A549 (cell line): ENCODE results near the gene CTNNA1. TPM values are rescaled to one million over a fixed set of nuclear protein-coding genes. Genes with fewer than 3 reads are reported as not detected.
A peak's percentile ranks its signal among the peaks of the same experiment; 100 is the strongest.
"Not testable (repeated sequence)": the region's sequence is repeated elsewhere in the genome, so short reads cannot be mapped to it uniquely, and the experiment has no call there.

Experiments
- ATAC-seq, 2 experiments: fragments of 200-7000 bp in 1 of 2; fragments of >200 bp in 1 of 2; cut with Nextera tagmentation in 1 of 2; cut with Tn5 transposase in 1 of 2; 3 replicates each; pipeline versions ENCODE4 v1.8.0 to v1.9.1; 2018 to 2020; ENCODE audit warnings: mild to moderate bottlenecking in 1 of 2, moderate library complexity in 1 of 2
- CTCF ChIA-PET: fragments of 300-600 bp; sonication (Branson Sonifier 250); formaldehyde crosslinking; extraction: SDS; loops from one replicate; lab custom pipeline; 2021; ENCODE audit warnings: antibody characterized with exemption, inconsistent platforms; lab: Yijun Ruan, JAX
- POLR2A ChIA-PET: fragments of 350-600 bp; formaldehyde crosslinking; extraction: SDS; loops from one replicate; lab custom pipeline; 2021; ENCODE audit warnings: antibody characterized with exemption, inconsistent platforms; lab: Yijun Ruan, JAX
- DNase-seq, 2 experiments: peaks; one replicate each; pipeline versions ENCODE4 v3.0.0 to v3.0.0-alpha.2; 2011 to 2016; ENCODE audit warnings: low read depth in 1 of 2, low spot score in 1 of 2
- FAIRE-seq: peaks from 2 replicates; lab custom pipeline; 2011; peaks lifted over from hg19 to GRCh38; lab: Jason Lieb, UNC
- H3K27ac ChIP-seq, 2 experiments: fragments of >200 bp; sonication (Bioruptor Twin); formaldehyde crosslinking; 3 replicates each; pipeline ENCODE4 v1.5.1; 2016 to 2017
- H3K4me1 ChIP-seq: fragments of >200 bp; sonication (Bioruptor Twin); formaldehyde crosslinking; 3 replicates; pipeline ENCODE4 v1.6.1; 2016
- H3K4me2 ChIP-seq: fragments of >200 bp; sonication (Bioruptor Twin); formaldehyde crosslinking; 3 replicates; pipeline ENCODE4 v1.6.1; 2016
- H3K4me3 ChIP-seq: fragments of >200 bp; sonication (Bioruptor Twin); formaldehyde crosslinking; 3 replicates; pipeline ENCODE4 v1.5.1; 2016
- H3K9me3 ChIP-seq: fragments of >200 bp; sonication (Bioruptor Twin); formaldehyde crosslinking; 3 replicates; pipeline ENCODE4 v1.6.1; 2016
- CBX2 ChIP-seq: fragments of 200-600 bp; sonication (generic); IDR thresholded peaks from 2 replicates; pipeline ENCODE4 v1.6.1; 2016; ENCODE audit warnings: low read depth, mild to moderate bottlenecking, borderline replicate concordance
- CBX8 ChIP-seq: fragments of 200-600 bp; sonication (generic); IDR thresholded peaks from 2 replicates; pipeline ENCODE4 v1.6.1; 2016
- CHD2 ChIP-seq: fragments of 150-350 bp; IDR thresholded peaks from 2 replicates; pipeline ENCODE4 v1.6.1; 2014; ENCODE audit warnings: low read length; ENCODE audit not compliant: partially characterized antibody
- CTCF ChIP-seq: fragments of >200 bp; sonication (Bioruptor Twin); formaldehyde crosslinking; IDR thresholded peaks from 3 replicates; pipeline ENCODE4 v1.5.1; 2016
- E2F6 ChIP-seq: IDR thresholded peaks from 2 replicates; pipeline ENCODE4 v1.6.1; 2012; ENCODE audit warnings: low read depth, borderline replicate concordance
- EHMT2 ChIP-seq: fragments of 200-600 bp; sonication (generic); IDR thresholded peaks from 2 replicates; pipeline ENCODE4 v1.6.1; 2016; ENCODE audit warnings: antibody characterized with exemption, low read depth, mild to moderate bottlenecking, moderate library complexity
- ELK1 ChIP-seq: fragments of 150-350 bp; IDR thresholded peaks from 2 replicates; pipeline ENCODE4 v1.6.1; 2014; ENCODE audit warnings: low read depth, mild to moderate bottlenecking, low read length
- EP300 ChIP-seq, 2 experiments: fragments of >200 bp; sonication (Bioruptor Twin); formaldehyde crosslinking; IDR thresholded peaks; 2 replicates in 1 of 2; 3 replicates in 1 of 2; pipeline ENCODE4 v1.6.1; 2016 to 2017
- FOXS1 ChIP-seq: fragments of 250-450 bp; sonication (Bioruptor Pico); IDR thresholded peaks from 2 replicates; pipeline ENCODE4 v1.5.0; 2020; ENCODE audit warnings: mild to moderate bottlenecking, moderate library complexity
- HDAC2 ChIP-seq: fragments of 200-600 bp; sonication (generic); IDR thresholded peaks from 2 replicates; pipeline ENCODE4 v1.6.1; 2016
- HEYL ChIP-seq: fragments of 250-450 bp; sonication (Bioruptor Pico); IDR thresholded peaks from 2 replicates; pipeline ENCODE4 v1.8.0; 2021; ENCODE audit warnings: mild to moderate bottlenecking, moderate library complexity
- HOXA7 ChIP-seq: fragments of 250-450 bp; sonication (Bioruptor Pico); IDR thresholded peaks from 2 replicates; pipeline ENCODE4 v1.5.0; 2020; ENCODE audit warnings: mild to moderate bottlenecking, moderate library complexity
- HOXB13 ChIP-seq: fragments of 250-450 bp; sonication (Bioruptor Pico); IDR thresholded peaks from 2 replicates; pipeline ENCODE4 v1.5.0; 2020; ENCODE audit warnings: low read depth, mild to moderate bottlenecking, moderate library complexity
- JUNB ChIP-seq: fragments of >200 bp; sonication (Bioruptor Twin); formaldehyde crosslinking; IDR thresholded peaks from 2 replicates; pipeline ENCODE4 v1.6.1; 2016
- KDM1A ChIP-seq: fragments of 200-600 bp; sonication (generic); IDR thresholded peaks from 2 replicates; pipeline ENCODE4 v1.6.1; 2016; ENCODE audit warnings: low read depth, mild to moderate bottlenecking
- MAZ ChIP-seq: fragments of 150-350 bp; IDR thresholded peaks from 2 replicates; pipeline ENCODE4 v1.6.1; 2014; ENCODE audit warnings: antibody characterized with exemption, low read depth, low read length, borderline replicate concordance
- NFE2L2 ChIP-seq: fragments of 150-350 bp; conservative IDR thresholded peaks from 2 replicates; pipeline ENCODE4 v1.6.1; 2014; ENCODE audit warnings: low read length
- NPAS2 ChIP-seq: fragments of 250-450 bp; sonication (Bioruptor Pico); IDR thresholded peaks from 2 replicates; pipeline ENCODE4 v1.8.0; 2022; ENCODE audit warnings: mild to moderate bottlenecking, moderate library complexity, borderline replicate concordance
- PBX3 ChIP-seq: IDR thresholded peaks from 2 replicates; pipeline ENCODE4 v1.6.1; 2012
- POLR2A ChIP-seq: IDR thresholded peaks from 2 replicates; pipeline ENCODE4 v1.6.1; 2012; ENCODE audit warnings: mild to moderate bottlenecking, low read length
- RAD21 ChIP-seq, 2 experiments: fragments of >200 bp in 1 of 2; sonication (Bioruptor Twin) in 1 of 2; formaldehyde crosslinking in 1 of 2; IDR thresholded peaks in 1 of 2; conservative IDR thresholded peaks in 1 of 2; 2 replicates in 1 of 2; 3 replicates in 1 of 2; pipeline ENCODE4 v1.6.1; 2012 to 2018; ENCODE audit warnings: inconsistent platforms in 1 of 2
- RARB ChIP-seq: fragments of 250-450 bp; sonication (Bioruptor Pico); IDR thresholded peaks from 2 replicates; pipeline ENCODE4 v1.8.0; 2021; ENCODE audit warnings: mild to moderate bottlenecking, moderate library complexity
- RCOR1 ChIP-seq: fragments of 150-350 bp; IDR thresholded peaks from 2 replicates; pipeline ENCODE4 v1.6.1; 2014; ENCODE audit warnings: antibody characterized with exemption, low read length, low read depth
- RNF2 ChIP-seq: fragments of 200-600 bp; sonication (generic); IDR thresholded peaks from 2 replicates; pipeline ENCODE4 v1.6.1; 2016; ENCODE audit warnings: low read depth, mild to moderate bottlenecking, antibody characterized with exemption, moderate library complexity, borderline replicate concordance
- ZNF302 ChIP-seq: fragments of 250-450 bp; sonication (Bioruptor Pico); IDR thresholded peaks from 2 replicates; pipeline ENCODE4 v1.9.0; 2021; ENCODE audit warnings: inconsistent platforms, mild to moderate bottlenecking, moderate library complexity
- ZSCAN20 ChIP-seq: fragments of 250-450 bp; sonication (Bioruptor Pico); IDR thresholded peaks from 2 replicates; pipeline ENCODE4 v1.8.0; 2022; ENCODE audit warnings: mild to moderate bottlenecking, moderate library complexity
- WGBS: methylation state at CpG from one replicate; pipeline ENCODE4 v1.1.6; 2017; ENCODE audit errors: missing lambda C conversion rate; 5-methylcytosine and 5-hydroxymethylcytosine counted together
- polyA plus RNA-seq, 4 experiments: library from polyadenylated mRNA; depleted of rRNA in 3 of 4; stranded (reverse); fragments of >200 nt; fragmentation: RNase III in 1 of 4; extraction: RNeasy Plus Mini Kit Qiagen cat#74134 plus additional on column Dnase treatment in 1 of 4; gene quantifications; 2 replicates in 3 of 4; 3 replicates in 1 of 4; pipeline ENCODE4 v1.2.3, GENCODE V29; 2011 to 2017

Gene CTNNA1
- polyA plus RNA-seq, 2 of the 4 experiments (the other 2 are of a cell fraction): 154 to 184 TPM

GRCh38 chr5:138752951-138753793, at the start of gene CTNNA1 (continued):
- TF ChIP-seq KDM1A (no peak), RNF2 (0 out of 2 replicates have a peak, but pooled peaks have one; percentile 25), RARB (0 out of 2 replicates have a peak, but pooled peaks have one; percentile 51), EHMT2 (no peak), MAZ (0 out of 2 replicates have a peak, but pooled peaks have one; percentile 34), PBX3 (no peak), ZNF302 (CRISPR knock-in tag) (no peak), E2F6 (no peak; the same call in 1 of the 2 replicates), FOXS1 (CRISPR knock-in tag) (no peak), HOXA7 (CRISPR knock-in tag) (no peak), NPAS2 (no peak), HDAC2 (no peak), POLR2A (peak; percentile 74), HOXB13 (CRISPR knock-in tag) (no peak), EP300 (IDR thresholded peaks at IDR 0.05) (peak in 1 of 2 experiments; percentile 30; a peak in 1 of 5 replicates), NFE2L2 (no peak), ZSCAN20 (no peak), CBX2 (no peak), RCOR1 (no peak), CTCF (no peak), CBX8 (no peak), ELK1 (no peak), CHD2 (no peak), RAD21 (conservative IDR thresholded peaks at IDR 0.05 in 1 of 2, IDR thresholded peaks at IDR 0.05 in 1 of 2) (no peak), JUNB (peak; percentile 55), HEYL (CRISPR knock-in tag) (no peak)

GRCh38 chr5:138703777-138704176, 49.4 kb upstream of the CTNNA1 start:
- ATAC-seq, DNase-seq, H3K4me2 ChIP-seq, H3K4me3 ChIP-seq, FAIRE-seq, H3K4me1 ChIP-seq, CTCF ChIA-PET, POLR2A ChIA-PET, H3K27ac ChIP-seq, H3K9me3 ChIP-seq: not testable (repeated sequence)
- 73% methylated on average over 3 of the region's 3 CpGs for WGBS
